ENCODE results near the gene STXBP1.

DNA sequence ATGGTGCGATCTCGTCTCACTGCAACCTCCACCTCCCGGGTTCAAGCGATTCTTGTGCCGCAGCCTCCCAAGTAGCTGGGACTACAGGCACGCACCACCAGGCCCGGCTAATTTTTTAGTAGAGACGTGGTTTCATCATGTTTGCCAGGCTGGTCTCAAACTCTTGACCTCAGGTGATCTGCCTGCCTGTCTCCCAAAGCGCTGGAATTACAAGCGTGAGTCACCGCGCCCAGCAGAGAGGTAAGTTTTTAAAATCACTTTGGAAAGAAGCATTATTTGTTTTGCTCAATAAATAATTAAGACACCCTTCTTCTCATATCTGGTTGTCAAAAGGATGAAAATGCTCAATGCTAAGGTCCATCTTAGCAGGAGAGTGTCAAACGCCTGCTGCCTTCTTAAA lies 48.5 kb upstream of the STXBP1 start:
- no peak for TF ChIP-seq CTCF (IDR thresholded peaks at IDR 0.05)
- no peak for TF ChIP-seq POLR2AphosphoS5 (IDR thresholded peaks at IDR 0.05)
